Activated naive CD4-positive, alpha-beta T cell treated with anti-CD3 and anti-CD28 coated beads for 36 hours (primary cell): ENCODE data around the gene ASTN2. TPM values are rescaled to one million over a fixed set of nuclear protein-coding genes. Genes with fewer than 3 reads are reported as not detected.

Source experiments
- CTCF ChIA-PET: fragments of 350-600 bp; sonication (Branson Sonifier 250); formaldehyde crosslinking; loops from one replicate; lab custom pipeline; 2021; ENCODE audit warnings: antibody characterized with exemption; lab: Charles Lee
- DNase-seq: peaks from one replicate; pipeline ENCODE4 v3.0.0-alpha.2; 2020
- H3K27ac Mint-ChIP-seq: one replicate; pipeline ENCODE4 v1.8.0; 2021; ENCODE audit warnings: mild to moderate bottlenecking, mixed read lengths
- H3K27me3 Mint-ChIP-seq: one replicate; pipeline ENCODE4 v1.8.0; 2021; ENCODE audit warnings: low read depth, mixed read lengths
- H3K36me3 Mint-ChIP-seq: one replicate; pipeline ENCODE4 v1.8.0; 2021; ENCODE audit warnings: low read depth, mixed read lengths
- H3K4me1 Mint-ChIP-seq: one replicate; pipeline ENCODE4 v1.8.0; 2021; ENCODE audit warnings: low read depth, mixed read lengths
- H3K4me3 Mint-ChIP-seq: one replicate; pipeline ENCODE4 v1.8.0; 2021; ENCODE audit warnings: mild to moderate bottlenecking, moderate library complexity, mixed read lengths
- H3K9me3 Mint-ChIP-seq: one replicate; pipeline ENCODE4 v1.8.0; 2021; ENCODE audit warnings: mixed read lengths
- intact Hi-C: fragments of 100-400 bp; cut with micrococcal nuclease; formaldehyde crosslinking; loops from one replicate; pipeline ENCODE4 v1.15.1; 2023
- total RNA-seq, 2 experiments: library from RNA; stranded (reverse); gene quantifications; one replicate each; pipeline ENCODE4 v1.2.3, GENCODE V29; 2021

The ASTN2 gene
- total RNA-seq = 1 to 10 TPM; 6.0 to 6.6 TPM

GRCh38 chr9:117414906-117415331 lies at the start of gene ASTN2:
TSS of gene ASTN2 (minus strand) at chr9:117415057. CDS start at chr9:117414938, 119 bp downstream.
- CTCF ChIA-PET = no interaction called here
- Mint-ChIP-seq H3K27ac (no peak within 1 kb of the TSS), H3K36me3 (peaks cover 1% of the 10 kb centered on the region), H3K4me1 (peaks cover 4% of the 10 kb centered on the region), H3K9me3 (no peaks in the 10 kb centered on the region), H3K27me3 (peaks cover 31% of the 10 kb centered on the region), H3K4me3 (no peak within 1 kb of the TSS)
- no peak for DNase-seq
- intact Hi-C loops = no loop called here

- intact Hi-C loops = no loop called here
- H3K27ac Mint-ChIP-seq = no peak overlapping the region
- CTCF ChIA-PET = no interaction called here
Observed at GRCh38 chr9:117462861-117463260, 48.0 kb upstream of the ASTN2 start.

GRCh38 chr9:117461386-117461785 lies 46.5 kb upstream of the ASTN2 start:
- Mint-ChIP-seq H3K9me3 (no peaks in the 10 kb centered on the region), H3K27me3 (no peaks in the 10 kb centered on the region), H3K4me3 (no peak overlapping the region), H3K4me1 (no peaks in the 10 kb centered on the region), H3K27ac (no peak overlapping the region), H3K36me3 (no peaks in the 10 kb centered on the region)
- CTCF ChIA-PET = no interaction called here
- intact Hi-C loops = no loop called here
- no peak for DNase-seq

More at GRCh38 chr9:117462861-117463260, 48.0 kb upstream of the ASTN2 start:
- H3K4me3 Mint-ChIP-seq = no peak overlapping the region
- no peaks in the 10 kb centered on the region for H3K4me1 Mint-ChIP-seq
- H3K27me3 Mint-ChIP-seq = no peaks in the 10 kb centered on the region
- H3K36me3 Mint-ChIP-seq = no peaks in the 10 kb centered on the region
- no peak for DNase-seq
- no peaks in the 10 kb centered on the region for H3K9me3 Mint-ChIP-seq

GRCh38 chr9:117460743-117461142 lies 45.9 kb upstream of the ASTN2 start:
- no peak overlapping the region for H3K4me3 Mint-ChIP-seq
- DNase-seq = no peak
- peaks cover 4% of the 10 kb centered on the region for H3K27me3 Mint-ChIP-seq
- intact Hi-C loops = no loop called here
- H3K4me1 Mint-ChIP-seq = no peaks in the 10 kb centered on the region
- no peak overlapping the region for H3K27ac Mint-ChIP-seq
- H3K36me3 Mint-ChIP-seq = no peaks in the 10 kb centered on the region
- CTCF ChIA-PET = no interaction called here
- no peaks in the 10 kb centered on the region for H3K9me3 Mint-ChIP-seq

GRCh38 chr9:117459913-117460312 lies 45.1 kb upstream of the ASTN2 start:
- H3K27ac Mint-ChIP-seq = no peak overlapping the region
- H3K4me3 Mint-ChIP-seq = no peak overlapping the region
- intact Hi-C loops = no loop called here
- no peaks in the 10 kb centered on the region for H3K36me3 Mint-ChIP-seq
- no peak for DNase-seq
- peaks cover 4% of the 10 kb centered on the region for H3K27me3 Mint-ChIP-seq
- H3K9me3 Mint-ChIP-seq = no peaks in the 10 kb centered on the region
- H3K4me1 Mint-ChIP-seq = no peaks in the 10 kb centered on the region
- CTCF ChIA-PET = no interaction called here

- no peak for DNase-seq
- peaks cover 4% of the 10 kb centered on the region for H3K27me3 Mint-ChIP-seq
- H3K4me1 Mint-ChIP-seq = no peaks in the 10 kb centered on the region
- H3K9me3 Mint-ChIP-seq = no peaks in the 10 kb centered on the region
- no peaks in the 10 kb centered on the region for H3K36me3 Mint-ChIP-seq
- CTCF ChIA-PET = no interaction called here
- no peak overlapping the region for H3K27ac Mint-ChIP-seq
- intact Hi-C loops = no loop called here
- no peak overlapping the region for H3K4me3 Mint-ChIP-seq
Observed at GRCh38 chr9:117458066-117458465, 43.2 kb upstream of the ASTN2 start.

- H3K27me3 Mint-ChIP-seq = peaks cover 10% of the 10 kb centered on the region
- DNase-seq = no peak
- H3K4me3 Mint-ChIP-seq = no peak overlapping the region
- CTCF ChIA-PET = no interaction called here
- H3K9me3 Mint-ChIP-seq = no peaks in the 10 kb centered on the region
- no peaks in the 10 kb centered on the region for H3K36me3 Mint-ChIP-seq
- no peak overlapping the region for H3K27ac Mint-ChIP-seq
- intact Hi-C loops = no loop called here
- H3K4me1 Mint-ChIP-seq = no peaks in the 10 kb centered on the region
Observed at GRCh38 chr9:117454711-117455110, 39.9 kb upstream of the ASTN2 start.

GRCh38 chr9:117453737-117454136 lies 38.9 kb upstream of the ASTN2 start:
- DNase-seq = no peak
- Mint-ChIP-seq H3K9me3 (no peaks in the 10 kb centered on the region), H3K4me1 (no peaks in the 10 kb centered on the region), H3K27me3 (peaks cover 10% of the 10 kb centered on the region), H3K36me3 (no peaks in the 10 kb centered on the region), H3K27ac (no peak overlapping the region), H3K4me3 (no peak overlapping the region)
- CTCF ChIA-PET = no interaction called here
- intact Hi-C loops = no loop called here

- no peak for DNase-seq
- Mint-ChIP-seq H3K9me3 (peaks cover 3% of the 10 kb centered on the region), H3K4me1 (no peaks in the 10 kb centered on the region), H3K36me3 (no peaks in the 10 kb centered on the region), H3K4me3 (no peak overlapping the region), H3K27ac (no peak overlapping the region), H3K27me3 (peaks cover 10% of the 10 kb centered on the region)
- intact Hi-C loops = no loop called here
- CTCF ChIA-PET = no interaction called here
Observed at GRCh38 chr9:117451311-117451710, 36.5 kb upstream of the ASTN2 start.

- Mint-ChIP-seq H3K4me1 (no peaks in the 10 kb centered on the region), H3K27ac (no peak overlapping the region), H3K36me3 (no peaks in the 10 kb centered on the region), H3K4me3 (no peak overlapping the region), H3K9me3 (peaks cover 3% of the 10 kb centered on the region), H3K27me3 (peaks cover 6% of the 10 kb centered on the region)
- CTCF ChIA-PET = no interaction called here
- DNase-seq = no peak
- intact Hi-C loops = no loop called here
Observed at GRCh38 chr9:117448066-117448465, 33.2 kb upstream of the ASTN2 start.

GRCh38 chr9:117445631-117446030 lies 30.8 kb upstream of the ASTN2 start:
- intact Hi-C loops = no loop called here
- Mint-ChIP-seq H3K27ac (no peak overlapping the region), H3K4me3 (no peak overlapping the region), H3K36me3 (no peaks in the 10 kb centered on the region), H3K9me3 (peaks cover 3% of the 10 kb centered on the region), H3K27me3 (peaks cover 3% of the 10 kb centered on the region), H3K4me1 (no peaks in the 10 kb centered on the region)
- CTCF ChIA-PET = no interaction called here
- no peak for DNase-seq

GRCh38 chr9:117444501-117444900 lies 29.6 kb upstream of the ASTN2 start:
- DNase-seq = no peak
- no peaks in the 10 kb centered on the region for H3K27me3 Mint-ChIP-seq
- H3K4me1 Mint-ChIP-seq = no peaks in the 10 kb centered on the region
- CTCF ChIA-PET = no interaction called here
- no peaks in the 10 kb centered on the region for H3K36me3 Mint-ChIP-seq
- intact Hi-C loops = no loop called here
- peaks cover 3% of the 10 kb centered on the region for H3K9me3 Mint-ChIP-seq
- H3K4me3 Mint-ChIP-seq = no peak overlapping the region
- no peak overlapping the region for H3K27ac Mint-ChIP-seq

GRCh38 chr9:117437283-117437682 lies 22.4 kb upstream of the ASTN2 start:
- Mint-ChIP-seq H3K27ac (no peak overlapping the region), H3K36me3 (no peaks in the 10 kb centered on the region), H3K27me3 (no peaks in the 10 kb centered on the region), H3K4me1 (no peaks in the 10 kb centered on the region), H3K4me3 (no peak overlapping the region), H3K9me3 (peaks cover 2% of the 10 kb centered on the region)
- no peak for DNase-seq
- CTCF ChIA-PET = no interaction called here
- intact Hi-C loops = no loop called here
